MM.1S (cell line): ENCODE results near the gene OR5B2.

Experiments used
- DNase-seq: peaks from one replicate; pipeline ENCODE4 v3.0.0-alpha.2; 2015
- H2AFZ ChIP-seq: fragments of 300-600 bp; sonication (generic); 2 replicates; pipeline ENCODE4 v1.6.0; 2016; ENCODE audit warnings: antibody characterized with exemption, low read length
- H3F3A ChIP-seq: fragments of 300-600 bp; sonication (generic); 2 replicates; pipeline ENCODE4 v1.6.1; 2016; ENCODE audit warnings: mild to moderate bottlenecking, antibody characterized with exemption, low read length, moderate library complexity, mixed read lengths; ENCODE audit not compliant: insufficient read depth
- H3K27ac ChIP-seq: fragments of 300-600 bp; sonication (generic); 2 replicates; pipeline ENCODE4 v1.5.1; 2016; ENCODE audit warnings: mild to moderate bottlenecking, low read length
- H3K27me3 ChIP-seq: fragments of 300-600 bp; sonication (generic); replicated peaks from 2 replicates; pipeline ENCODE4 v1.6.0; 2016; ENCODE audit warnings: low read length; ENCODE audit not compliant: insufficient read depth
- H3K36me3 ChIP-seq: fragments of 300-600 bp; sonication (generic); replicated peaks from 2 replicates; pipeline ENCODE4 v1.6.1; 2016; ENCODE audit warnings: mild to moderate bottlenecking, low read length, mixed read lengths; ENCODE audit not compliant: insufficient read depth
- H3K4me1 ChIP-seq: fragments of 300-600 bp; sonication (generic); 2 replicates; pipeline ENCODE4 v1.6.1; 2016; ENCODE audit warnings: low read length, mixed read lengths
- H3K4me2 ChIP-seq: fragments of 300-600 bp; sonication (generic); 2 replicates; pipeline ENCODE4 v1.6.0; 2016; ENCODE audit warnings: low read depth, low read length
- H3K4me3 ChIP-seq: fragments of 300-600 bp; sonication (generic); 2 replicates; pipeline ENCODE4 v1.5.1; 2016; ENCODE audit warnings: low read length, mixed read lengths
- H3K79me2 ChIP-seq: fragments of 300-600 bp; sonication (generic); 2 replicates; pipeline ENCODE4 v1.6.1; 2016; ENCODE audit warnings: mixed run types, low read length, mixed read lengths
- H3K9ac ChIP-seq: fragments of 300-600 bp; sonication (generic); 2 replicates; pipeline ENCODE4 v1.6.1; 2016; ENCODE audit warnings: low read length, mixed read lengths
- H3K9me2 ChIP-seq: fragments of 300-600 bp; sonication (generic); replicated peaks from 2 replicates; pipeline ENCODE4 v1.6.1; 2016; ENCODE audit warnings: mild to moderate bottlenecking, low read length, mixed read lengths; ENCODE audit not compliant: insufficient read depth
- H3K9me3 ChIP-seq: fragments of 300-600 bp; sonication (generic); replicated peaks from 2 replicates; pipeline ENCODE4 v1.6.1; 2016; ENCODE audit warnings: mild to moderate bottlenecking, low read length, mixed read lengths; ENCODE audit not compliant: insufficient read depth
- H4K20me1 ChIP-seq: fragments of 300-600 bp; sonication (generic); 2 replicates; pipeline ENCODE4 v1.6.1; 2016; ENCODE audit warnings: mild to moderate bottlenecking, low read length, moderate library complexity, mixed read lengths; ENCODE audit not compliant: insufficient read depth
- CTCF ChIP-seq: fragments of 300-600 bp; sonication (generic); IDR thresholded peaks from 2 replicates; pipeline ENCODE4 v1.5.1; 2016; ENCODE audit warnings: antibody characterized with exemption, low read length, mixed read lengths
- EZH2 ChIP-seq: fragments of 300-600 bp; sonication (generic); optimal IDR thresholded peaks from 2 replicates; pipeline ENCODE3; 2017; ENCODE audit warnings: low read depth, mild to moderate bottlenecking, antibody characterized with exemption, low read length, mixed read lengths
- EZH2phosphoT487 ChIP-seq: fragments of 300-600 bp; sonication (generic); IDR thresholded peaks from 2 replicates; pipeline ENCODE4 v1.6.1; 2018; ENCODE audit warnings: antibody characterized with exemption, low read length

Gene OR5B2

GRCh38 chr11:58444300-58444699 lies 16.4 kb upstream of the OR5B2 start:
- DNase-seq = no peak
- Histone ChIP-seq H3K9me2 (no peaks in the 10 kb centered on the region), H3F3A (no peaks in the 10 kb centered on the region), H3K9ac (no peak overlapping the region), H3K79me2 (no peaks in the 10 kb centered on the region), H3K27ac (no peak overlapping the region), H3K4me2 (no peak overlapping the region), H3K4me3 (no peak overlapping the region), H4K20me1 (no peaks in the 10 kb centered on the region), H2AFZ (no peak overlapping the region), H3K27me3 (no peaks in the 10 kb centered on the region), H3K9me3 (no peaks in the 10 kb centered on the region), H3K4me1 (no peaks in the 10 kb centered on the region), H3K36me3 (no peaks in the 10 kb centered on the region)
- TF ChIP-seq CTCF (no peak), EZH2phosphoT487 (no peak), EZH2 (no peak)

DNA sequence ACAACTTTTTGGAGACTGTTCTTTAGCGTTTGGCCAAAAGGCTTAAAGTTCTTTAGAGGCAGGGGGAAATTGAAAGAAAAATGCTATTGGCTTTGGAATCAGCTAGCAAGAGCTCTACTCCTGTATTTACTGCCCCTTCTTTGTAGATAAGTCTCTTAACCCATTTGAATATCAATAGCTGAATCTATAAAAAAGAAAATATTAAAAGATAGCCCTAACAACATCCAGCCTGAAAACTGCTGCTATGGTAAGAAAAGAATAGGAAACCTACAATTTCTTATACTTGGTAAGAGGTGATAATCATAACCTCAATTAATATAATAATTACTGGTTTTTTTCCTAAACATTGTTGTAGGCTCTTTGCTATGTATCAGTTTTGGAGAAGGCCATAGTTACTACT lies 14.2 kb upstream of the OR5B2 start, which contains the start of gene OR5B12:
Gene OR5B12 (minus strand): TSS at position 101 of the 400 bp plus-strand sequence. CDS start 2,085 bp downstream, outside the sequence.
- H3K4me2 ChIP-seq = no peak within 1 kb of the TSS
- no peaks in the 10 kb centered on the region for H3K9me2 ChIP-seq
- no peak within 1 kb of the TSS for H3K4me3 ChIP-seq
- H3K27ac ChIP-seq = no peak within 1 kb of the TSS
- H3K4me1 ChIP-seq = no peaks in the 10 kb centered on the region
- H3K9ac ChIP-seq = no peak within 1 kb of the TSS
- H2AFZ ChIP-seq = no peak within 1 kb of the TSS
- TF ChIP-seq EZH2phosphoT487 = no peak
- TF ChIP-seq CTCF = no peak
- TF ChIP-seq EZH2 = no peak
- no peaks in the 10 kb centered on the region for H3K36me3 ChIP-seq
- H4K20me1 ChIP-seq = no peaks in the 10 kb centered on the region
- no peak for DNase-seq
- H3F3A ChIP-seq = no peaks in the 10 kb centered on the region
- no peaks in the 10 kb centered on the region for H3K27me3 ChIP-seq
- H3K79me2 ChIP-seq = no peaks in the 10 kb centered on the region
- no peaks in the 10 kb centered on the region for H3K9me3 ChIP-seq

DNA sequence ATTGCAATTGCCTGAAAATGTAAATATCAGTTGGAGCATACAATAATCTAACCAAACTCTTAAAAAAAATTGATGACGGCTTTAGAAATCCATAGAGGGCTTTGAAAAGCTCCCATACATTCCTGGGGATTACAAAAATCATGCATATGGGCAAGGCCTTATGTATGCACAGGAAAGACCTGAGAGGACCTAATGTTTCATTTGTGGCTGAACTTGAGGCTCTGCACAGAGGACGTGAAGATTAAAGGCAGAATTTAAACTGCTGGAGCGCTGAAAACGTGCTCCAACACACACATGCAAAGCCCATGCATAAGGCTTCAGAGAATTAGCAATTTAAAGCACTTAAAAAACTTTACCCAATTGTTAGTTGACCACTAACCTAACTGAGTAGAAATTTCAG lies 10.6 kb upstream of the OR5B2 start:
- no peaks in the 10 kb centered on the region for H3K9me3 ChIP-seq
- no peaks in the 10 kb centered on the region for H3K27me3 ChIP-seq
- no peak overlapping the region for H2AFZ ChIP-seq
- no peaks in the 10 kb centered on the region for H3K36me3 ChIP-seq
- H4K20me1 ChIP-seq = no peaks in the 10 kb centered on the region
- H3K79me2 ChIP-seq = no peaks in the 10 kb centered on the region
- no peak for DNase-seq
- H3F3A ChIP-seq = no peaks in the 10 kb centered on the region
- H3K4me2 ChIP-seq = no peak overlapping the region
- no peak overlapping the region for H3K4me3 ChIP-seq
- no peak for TF ChIP-seq EZH2phosphoT487
- no peaks in the 10 kb centered on the region for H3K4me1 ChIP-seq
- H3K9ac ChIP-seq = no peak overlapping the region
- H3K9me2 ChIP-seq = no peaks in the 10 kb centered on the region
- no peak overlapping the region for H3K27ac ChIP-seq

GRCh38 chr11:58434217-58434616 lies 6.3 kb upstream of the OR5B2 start:
- Histone ChIP-seq H4K20me1 (no peaks in the 10 kb centered on the region), H3K9ac (no peak overlapping the region)

More at GRCh38 chr11:58434217-58434616, 6.3 kb upstream of the OR5B2 start:
- Histone ChIP-seq H3F3A (no peaks in the 10 kb centered on the region), H3K79me2 (no peaks in the 10 kb centered on the region), H3K27me3 (no peaks in the 10 kb centered on the region), H3K9me3 (no peaks in the 10 kb centered on the region), H3K4me1 (no peaks in the 10 kb centered on the region), H3K4me2 (no peak overlapping the region), H3K9me2 (no peaks in the 10 kb centered on the region), H3K27ac (no peak overlapping the region), H3K36me3 (no peaks in the 10 kb centered on the region), H3K4me3 (no peak overlapping the region), H2AFZ (no peak overlapping the region)
- no peak for DNase-seq
- TF ChIP-seq CTCF (no peak), EZH2phosphoT487 (no peak)
